ENCODE measurements around the gene RPLP1. TPM values are rescaled to one million over a fixed set of nuclear protein-coding genes. Genes with fewer than 3 reads are reported as not detected.

The RPLP1 gene
- total RNA-seq, 3 donors from 2014 or later (not counting 1 experiment from before 2014, with no cell fraction given), result 895 to 1,167 (median 974) TPM

GRCh38 chr15:69479081-69479480 lies 26.5 kb downstream of the RPLP1 start:
- no peak overlapping the region for H3K4me3 Mint-ChIP-seq
- Histone ChIP-seq H3K9me3 (ENCODE audit: control insufficient read depth, insufficient read depth, low read length) (peaks cover 3% of the 10 kb centered on the region), H3K4me1 (ENCODE audit: control insufficient read depth, insufficient read depth, low read length) (peaks cover 21% of the 10 kb centered on the region), H3K27me3 (ENCODE audit: control insufficient read depth, insufficient read depth, low read length) (peaks cover 5% of the 10 kb centered on the region), H3K4me3 (ENCODE audit: low read length) (no peak overlapping the region), H3K36me3 (ENCODE audit: control insufficient read depth, insufficient read depth, low read length) (no peaks in the 10 kb centered on the region), H3K27ac (ENCODE audit: low read length) (no peak overlapping the region)
- TF ChIP-seq CTCF (IDR thresholded peaks at IDR 0.05), result no peak
- H3K27me3 Mint-ChIP-seq (ENCODE audit: low read depth in 2 of 2), result peaks cover 0 to 14% of the 10 kb centered on the region in 2 donors
- peaks cover 30 to 35% of the 10 kb centered on the region in 2 donors for H3K4me1 Mint-ChIP-seq
- H3K9me3 Mint-ChIP-seq, result peaks cover 0 to 3% of the 10 kb centered on the region in 2 donors
- no peak for ATAC-seq
- no peak for DNase-seq
- H3K27ac Mint-ChIP-seq, result peak overlapping the region in 1 of 2 donors; percentile 56
- intact Hi-C loops (cut with micrococcal nuclease), result loop anchor here (5.0 to 10.0 kb wide), 5 partner anchors 46 to 1966 kb away; no protein-coding TSS in a partner anchor
- 28% methylated on average over 4 of the region's 4 CpGs for WGBS (ENCODE audit: insufficient coverage)
- H3K36me3 Mint-ChIP-seq, result no peaks in the 10 kb centered on the region

- H3K27ac Mint-ChIP-seq, result peak overlapping the region in 1 of 2 donors; percentile 57
- no peaks in the 10 kb centered on the region for H3K36me3 Mint-ChIP-seq
- 100% methylated on average over 2 of the region's 2 CpGs for WGBS (ENCODE audit: insufficient coverage)
Observed at GRCh38 chr15:69479971-69480370, 27.4 kb downstream of the RPLP1 start.

GRCh38 chr15:69480932-69481331 lies 28.3 kb downstream of the RPLP1 start:
- no peak for DNase-seq
- no peak overlapping the region for H3K4me3 Mint-ChIP-seq
- peak; percentile 33 to 86 (median 60) for ATAC-seq
- intact Hi-C loops (cut with micrococcal nuclease), result loop anchor here (2.0 kb wide), 1 partner anchor 18 kb away; no protein-coding TSS in a partner anchor
- H3K27ac Mint-ChIP-seq, result peak overlapping the region in 1 of 2 donors; percentile 57
- peaks cover 45 to 50% of the 10 kb centered on the region in 2 donors for H3K4me1 Mint-ChIP-seq
- peaks cover 0 to 4% of the 10 kb centered on the region in 2 donors for H3K9me3 Mint-ChIP-seq
- no peaks in the 10 kb centered on the region for H3K36me3 Mint-ChIP-seq
- no peaks in the 10 kb centered on the region for H3K36me3 ChIP-seq (ENCODE audit: control insufficient read depth, insufficient read depth, low read length)
- peaks cover 29% of the 10 kb centered on the region for H3K4me1 ChIP-seq (ENCODE audit: control insufficient read depth, insufficient read depth, low read length)
- H3K27me3 Mint-ChIP-seq (ENCODE audit: low read depth in 2 of 2), result peaks cover 10 to 11% of the 10 kb centered on the region in 2 donors
- H3K4me3 ChIP-seq (ENCODE audit: low read length), result no peak overlapping the region
- H3K27me3 ChIP-seq (ENCODE audit: control insufficient read depth, insufficient read depth, low read length), result no peaks in the 10 kb centered on the region
- 54% methylated on average over 2 of the region's 3 CpGs for WGBS (ENCODE audit: insufficient coverage)
- TF ChIP-seq CTCF (IDR thresholded peaks at IDR 0.05), result no peak
- no peak overlapping the region for H3K27ac ChIP-seq (ENCODE audit: low read length)
- H3K9me3 ChIP-seq (ENCODE audit: control insufficient read depth, insufficient read depth, low read length), result peaks cover 5% of the 10 kb centered on the region

More at GRCh38 chr15:69479971-69480370, 27.4 kb downstream of the RPLP1 start:
- Mint-ChIP-seq H3K4me1 (peaks cover 39 to 40% of the 10 kb centered on the region in 2 donors), H3K27me3 (ENCODE audit: low read depth in 2 of 2) (peaks cover 5 to 13% of the 10 kb centered on the region in 2 donors), H3K4me3 (no peak overlapping the region), H3K9me3 (peaks cover 0 to 3% of the 10 kb centered on the region in 2 donors)
- H3K27me3 ChIP-seq (ENCODE audit: control insufficient read depth, insufficient read depth, low read length), result peaks cover 2% of the 10 kb centered on the region
- H3K27ac ChIP-seq (ENCODE audit: low read length), result no peak overlapping the region
- peaks cover 3% of the 10 kb centered on the region for H3K9me3 ChIP-seq (ENCODE audit: control insufficient read depth, insufficient read depth, low read length)
- peaks cover 26% of the 10 kb centered on the region for H3K4me1 ChIP-seq (ENCODE audit: control insufficient read depth, insufficient read depth, low read length)
- ATAC-seq (no peak), DNase-seq (no peak)
- intact Hi-C loops (cut with micrococcal nuclease), result loop anchor here (2.0 to 10.0 kb wide), 6 partner anchors 19 to 1965 kb away; no protein-coding TSS in a partner anchor
- TF ChIP-seq CTCF (IDR thresholded peaks at IDR 0.05), result no peak
- H3K4me3 ChIP-seq (ENCODE audit: low read length), result no peak overlapping the region
- no peaks in the 10 kb centered on the region for H3K36me3 ChIP-seq (ENCODE audit: control insufficient read depth, insufficient read depth, low read length)

All from natural killer cell (primary cell).